ENCODE data around the gene CD7.

CD7 gene

GRCh38 chr17:82283208-82283749, 34.1 kb downstream of the CD7 start:
- no peak overlapping the region for H3K4me3 ChIP-seq (ENCODE audit: low read depth, low read length)
- H3K36me3 ChIP-seq (replicated peaks), result no peaks in the 10 kb centered on the region
- peak; percentile 70 for DNase-seq
- in situ Hi-C loops (cut with HindIII; ENCODE audit: low pct_ligation_motif_present, low sequenced_read_pairs), result no loop called here
- H3K27me3 ChIP-seq (replicated peaks), result no peaks in the 10 kb centered on the region
- TF ChIP-seq CTCF (IDR thresholded peaks at IDR 0.05; ENCODE audit: low read depth, low read length, missing control alignments), result no peak
- H3K27ac ChIP-seq, result no peak overlapping the region

GRCh38 chr17:82282239-82283207, 34.9 kb downstream of the CD7 start:
- no peaks in the 10 kb centered on the region for H3K27me3 ChIP-seq (replicated peaks)
- DNase-seq, result no peak
- no peaks in the 10 kb centered on the region for H3K36me3 ChIP-seq (replicated peaks)
- no peak for TF ChIP-seq CTCF (IDR thresholded peaks at IDR 0.05; ENCODE audit: low read depth, low read length, missing control alignments)
- no peak overlapping the region for H3K4me3 ChIP-seq (ENCODE audit: low read depth, low read length)
- in situ Hi-C loops (cut with HindIII; ENCODE audit: low pct_ligation_motif_present, low sequenced_read_pairs), result no loop called here
- H3K27ac ChIP-seq, result no peak overlapping the region

DNA sequence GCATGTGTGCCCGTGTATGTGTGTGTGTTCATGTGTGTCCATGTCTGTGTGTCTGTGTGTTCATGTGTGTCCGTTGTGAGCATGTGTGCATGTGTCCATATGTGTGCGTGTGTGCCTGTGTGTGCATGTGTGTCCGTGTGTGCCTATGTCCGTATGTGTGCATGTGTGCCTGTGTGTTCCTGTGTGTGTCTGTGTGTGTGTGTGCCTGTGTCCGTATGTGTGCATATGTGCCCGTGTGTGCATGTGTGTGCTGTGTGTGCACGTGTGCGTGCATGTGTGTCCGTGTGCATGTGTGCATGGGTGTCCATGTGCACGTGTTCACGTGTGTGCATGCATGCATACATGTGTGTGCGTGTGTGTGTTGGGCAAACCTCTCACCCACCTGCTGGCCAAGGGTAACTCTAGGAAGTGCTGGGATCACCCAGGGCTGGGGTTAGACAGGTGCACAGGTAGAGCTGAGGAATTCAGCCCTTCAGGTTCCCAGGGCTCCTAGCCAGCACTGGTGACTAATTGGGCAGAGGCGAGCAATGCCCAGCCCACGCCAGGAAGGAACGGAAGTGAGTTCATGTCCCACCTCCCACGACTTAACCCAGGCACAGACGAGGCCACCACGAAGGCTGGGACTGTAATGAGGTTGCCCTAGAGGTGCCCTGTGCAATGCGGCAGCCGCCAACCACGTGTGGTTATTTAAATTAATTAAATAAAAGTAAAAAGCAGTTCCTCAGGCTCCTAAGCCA, 35.7 kb downstream of the CD7 start:
- Histone ChIP-seq H3K36me3 (replicated peaks) (no peaks in the 10 kb centered on the region), H3K27me3 (replicated peaks) (no peaks in the 10 kb centered on the region), H3K4me3 (ENCODE audit: low read depth, low read length) (no peak overlapping the region), H3K27ac (no peak overlapping the region)
- no peak for DNase-seq
- no peak for TF ChIP-seq CTCF (IDR thresholded peaks at IDR 0.05; ENCODE audit: low read depth, low read length, missing control alignments)
- in situ Hi-C loops (cut with HindIII; ENCODE audit: low pct_ligation_motif_present, low sequenced_read_pairs), result no loop called here

- no peak overlapping the region for H3K4me3 ChIP-seq (ENCODE audit: low read depth, low read length)
- in situ Hi-C loops (cut with HindIII; ENCODE audit: low pct_ligation_motif_present, low sequenced_read_pairs), result no loop called here
- H3K36me3 ChIP-seq (replicated peaks), result no peaks in the 10 kb centered on the region
- TF ChIP-seq CTCF (IDR thresholded peaks at IDR 0.05; ENCODE audit: low read depth, low read length, missing control alignments), result no peak
- H3K27me3 ChIP-seq (replicated peaks), result no peaks in the 10 kb centered on the region
- no peak overlapping the region for H3K27ac ChIP-seq
- DNase-seq, result no peak
Observed at GRCh38 chr17:82281076-82281475, 36.3 kb downstream of the CD7 start.

GRCh38 chr17:82280537-82280936, 36.9 kb downstream of the CD7 start:
- no peaks in the 10 kb centered on the region for H3K36me3 ChIP-seq (replicated peaks)
- no peak for TF ChIP-seq CTCF (IDR thresholded peaks at IDR 0.05; ENCODE audit: low read depth, low read length, missing control alignments)
- in situ Hi-C loops (cut with HindIII; ENCODE audit: low pct_ligation_motif_present, low sequenced_read_pairs), result no loop called here
- no peak overlapping the region for H3K27ac ChIP-seq
- H3K27me3 ChIP-seq (replicated peaks), result no peaks in the 10 kb centered on the region
- DNase-seq, result no peak
- no peak overlapping the region for H3K4me3 ChIP-seq (ENCODE audit: low read depth, low read length)
